Amygdala (tissue), 56 donors: ENCODE data around the gene CIC.

ENCODE experiments used
- DNase-seq, 56 donors: peaks; one replicate each; lab custom pipeline; 2025; lab: John Stamatoyannopoulos, UW

Gene CIC

DNA sequence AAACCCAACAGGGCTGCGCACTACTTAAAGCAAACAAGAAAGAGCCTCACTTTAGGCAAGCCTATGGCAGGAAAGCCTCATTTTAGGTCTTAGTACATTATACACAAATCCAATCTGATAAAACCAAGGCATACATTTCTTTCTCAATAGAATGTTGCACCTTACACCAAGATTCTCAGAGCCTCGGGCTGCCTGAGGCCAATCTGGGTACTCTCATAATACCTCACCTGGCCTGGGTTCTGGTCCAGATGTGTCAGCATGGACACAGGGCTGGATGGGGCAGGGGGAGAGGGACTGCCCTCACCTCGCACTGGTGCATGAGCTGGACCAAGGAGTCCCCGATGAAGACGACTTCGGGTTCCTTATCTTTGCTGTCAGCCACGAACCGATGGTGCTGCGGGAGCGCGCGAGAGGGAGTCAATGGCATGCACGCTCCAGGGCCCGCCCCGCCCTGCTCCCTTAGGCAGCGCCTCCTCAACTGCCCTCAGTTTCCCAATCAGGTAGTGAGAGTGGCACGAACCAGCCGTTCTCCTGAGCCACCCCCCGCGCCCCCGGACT, 32.7 kb downstream of the CIC start, which contains the start of gene PRR19:
Gene PRR19, plus strand, starts transcription at position 487 of the 558 bp plus-strand sequence. CDS start 7,453 bp downstream, outside the sequence.
- DNase-seq = peak in 1 of 56 donors; percentile 50

DNA sequence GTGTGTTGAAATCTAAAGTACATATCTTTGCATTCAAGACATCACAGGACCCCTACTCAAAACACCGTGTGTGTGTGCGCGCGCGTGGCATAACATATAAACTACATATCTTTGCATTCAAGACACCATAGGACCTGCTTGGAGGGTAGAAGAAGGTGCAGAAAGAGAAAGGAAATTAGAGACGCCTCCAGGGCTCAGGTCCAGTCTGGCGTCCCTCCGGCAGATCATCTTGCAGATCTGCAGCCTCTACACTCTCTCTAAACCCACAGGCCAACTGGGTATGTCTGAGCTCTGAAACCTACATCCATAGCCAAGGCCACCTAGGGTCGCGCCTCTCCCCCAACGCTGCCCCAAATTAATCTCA, 34.0 kb downstream of the CIC start:
- DNase-seq = no peak

DNA sequence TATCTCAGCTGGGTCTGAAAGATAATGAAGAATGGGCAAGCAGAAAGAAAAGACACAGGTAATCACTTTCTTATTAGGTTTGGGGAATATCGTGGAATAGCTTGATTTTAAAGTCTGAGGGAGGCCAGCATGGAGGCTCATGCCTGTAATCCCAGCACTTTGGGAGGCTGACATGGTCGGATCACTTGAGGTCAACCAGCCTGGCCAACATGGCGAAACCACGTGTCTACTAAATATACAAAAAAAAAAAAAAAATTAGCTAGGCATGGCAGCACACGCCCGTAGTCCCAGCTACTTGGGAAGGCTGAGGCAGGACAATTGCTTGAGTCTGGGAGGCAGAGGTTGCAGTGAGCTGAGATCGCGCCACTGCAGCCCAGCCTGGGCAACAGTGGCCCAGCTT, 34.8 kb downstream of the CIC start:
- no peak for DNase-seq

DNA sequence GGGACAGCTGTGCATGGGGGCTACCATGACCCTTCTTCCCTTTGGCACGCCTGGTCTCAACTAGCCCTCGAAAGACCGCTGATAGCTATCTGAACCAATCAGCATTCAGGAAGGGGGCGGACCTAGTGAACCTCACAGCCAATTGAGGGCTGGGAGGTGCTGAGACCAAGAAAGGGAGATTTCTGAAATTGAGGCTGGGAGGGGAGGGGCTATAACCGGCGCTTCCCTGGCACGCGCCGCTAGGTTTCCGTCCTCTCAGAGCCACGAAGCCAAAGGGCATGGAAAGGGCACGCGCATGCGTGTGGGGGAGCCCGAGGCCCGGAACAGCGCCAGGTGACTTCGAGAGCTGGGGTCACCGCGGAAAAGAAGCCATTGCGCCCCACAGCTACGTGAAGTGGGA, 37.6 kb downstream of the CIC start:
- no peak for DNase-seq

DNA sequence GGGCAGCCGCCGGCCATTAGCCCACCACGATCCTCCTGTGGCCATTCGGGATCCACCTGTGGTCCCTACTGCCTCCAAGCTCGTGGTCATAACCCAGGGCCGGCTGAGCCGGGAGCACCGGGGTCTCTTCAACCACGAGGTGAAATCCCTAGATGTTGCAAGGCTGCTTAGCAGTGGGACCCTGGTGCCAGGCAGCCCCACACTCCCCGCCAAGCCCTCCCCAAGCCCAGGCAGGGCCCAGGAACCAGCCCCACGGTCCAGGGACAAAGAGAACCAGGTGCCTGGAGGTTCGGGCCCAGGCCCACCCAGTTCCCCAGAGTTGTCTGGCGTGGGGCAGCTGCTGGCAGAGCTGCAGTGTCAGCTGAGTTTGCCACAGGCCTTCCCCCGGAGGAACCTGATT, 40.6 kb downstream of the CIC start:
- DNase-seq = no peak

DNA sequence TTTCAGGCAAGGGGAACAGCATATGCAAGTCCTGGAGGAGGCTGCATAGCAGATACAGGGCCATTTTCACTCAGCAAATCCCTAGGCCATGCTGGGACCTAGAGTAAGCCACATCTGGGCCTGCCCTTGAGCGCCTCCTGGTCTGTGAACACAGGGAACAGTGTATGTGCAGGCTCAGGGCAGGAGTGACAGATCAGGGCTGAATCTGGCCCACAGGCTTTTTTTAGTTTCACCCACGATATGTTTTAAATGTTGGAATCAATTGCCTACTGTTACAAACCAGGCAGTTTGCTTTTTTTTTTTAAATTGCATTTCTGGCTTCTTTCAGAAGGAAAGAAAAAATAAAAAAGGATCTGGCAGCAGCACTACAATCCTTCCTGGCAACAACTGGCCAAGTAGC, 42.6 kb downstream of the CIC start:
- no peak for DNase-seq

DNA sequence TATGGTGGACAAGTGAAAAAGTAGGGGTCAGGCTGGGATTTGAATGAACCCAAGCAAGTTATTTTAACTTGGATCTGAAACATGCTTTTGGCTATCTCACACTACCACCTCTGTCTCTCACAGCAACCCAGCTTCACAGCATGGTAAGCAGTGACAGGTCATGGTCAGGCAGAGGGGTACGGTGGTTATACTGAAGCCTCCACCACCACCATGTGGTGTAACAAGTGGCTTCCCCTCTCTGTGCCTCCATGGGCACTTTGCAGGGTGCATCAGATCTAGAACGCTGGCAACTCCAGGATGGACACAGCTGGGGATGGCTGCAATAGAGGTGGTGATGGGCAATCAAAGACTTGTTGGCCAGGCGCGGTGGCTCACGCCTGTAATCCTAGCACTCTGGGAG, 43.3 kb downstream of the CIC start:
- no peak for DNase-seq

DNA sequence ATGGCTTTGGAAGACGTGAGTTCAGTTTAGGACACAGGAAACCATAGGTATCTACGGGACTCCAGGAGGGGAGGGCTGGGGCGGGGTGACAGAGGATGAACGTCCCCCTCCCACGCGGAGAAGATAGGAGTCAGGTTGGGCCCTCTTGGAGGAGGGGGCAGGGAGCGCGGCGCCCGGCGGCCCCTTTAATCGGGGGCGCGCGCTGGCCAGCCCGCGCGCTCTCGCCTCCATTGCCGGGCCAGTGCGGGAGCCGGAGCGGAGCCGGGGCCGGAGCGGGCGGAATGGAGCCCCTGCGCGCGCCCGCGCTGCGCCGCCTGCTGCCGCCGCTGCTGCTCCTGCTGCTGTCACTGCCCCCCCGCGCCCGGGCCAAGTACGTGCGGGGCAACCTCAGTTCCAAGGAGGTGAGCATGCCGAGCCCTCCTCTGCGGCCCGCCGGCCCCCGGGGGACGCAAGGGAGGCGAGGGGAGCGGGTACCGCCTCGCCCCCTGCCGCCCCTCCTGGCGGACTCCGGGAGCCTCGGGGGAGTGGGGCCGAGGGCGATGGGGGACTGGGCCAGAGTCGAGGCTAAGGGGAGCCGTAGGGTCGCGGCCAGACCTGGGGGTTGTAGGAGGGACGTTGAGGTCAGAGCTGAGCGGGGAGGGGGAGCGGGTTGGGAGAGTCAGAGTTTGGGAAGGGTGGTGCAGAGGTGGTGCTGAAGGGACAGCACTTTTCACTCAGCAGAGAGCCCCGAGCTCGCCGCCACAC, 44.2 kb downstream of the CIC start, which contains the start of gene TMEM145:
Gene TMEM145, plus strand, starts transcription at position 214 of the 744 bp plus-strand sequence. Its CDS starts 68 bp downstream, at position 282.
- DNase-seq = peak in 28 of 56 donors; percentile 13 to 71 (median 34)

DNA sequence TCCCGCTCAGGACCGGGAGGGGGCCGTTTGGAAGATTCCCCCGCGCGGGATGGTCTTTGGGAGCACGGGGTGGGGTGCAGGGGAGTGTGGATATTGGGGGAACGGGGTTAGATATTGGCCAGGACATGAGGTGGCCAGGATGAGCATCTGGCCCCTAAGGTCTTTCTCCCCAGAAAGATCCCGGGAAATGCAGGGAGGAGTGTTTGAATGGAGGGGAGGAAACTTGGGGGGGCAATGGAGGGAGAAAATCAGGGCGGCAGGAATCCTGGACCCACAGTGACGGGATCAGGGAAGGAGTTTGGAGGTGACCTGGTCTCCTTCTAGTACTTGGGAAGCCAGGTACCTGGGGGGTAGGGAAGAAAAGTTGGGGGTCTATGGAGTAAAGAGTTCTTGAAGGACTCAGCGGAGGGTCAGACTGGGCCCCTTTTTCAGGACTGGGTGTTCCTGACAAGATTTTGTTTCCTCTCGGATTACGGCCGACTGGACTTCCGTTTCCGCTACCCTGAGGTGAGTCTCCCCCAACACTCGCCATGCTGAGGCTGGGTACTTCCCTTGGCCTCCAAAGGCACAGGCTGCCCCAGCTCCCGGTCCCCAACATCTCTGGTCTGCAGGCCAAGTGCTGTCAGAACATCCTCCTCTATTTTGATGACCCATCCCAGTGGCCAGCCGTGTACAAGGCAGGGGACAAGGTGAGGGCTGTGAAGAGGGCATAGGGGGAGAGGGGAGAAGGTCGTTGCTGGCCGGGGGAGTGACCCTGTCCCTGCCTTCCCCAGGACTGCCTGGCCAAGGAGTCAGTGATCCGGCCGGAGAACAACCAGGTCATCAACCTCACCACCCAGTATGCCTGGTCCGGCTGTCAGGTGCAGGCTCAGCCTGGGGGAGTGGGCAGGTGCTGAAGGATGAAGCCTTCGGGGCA, 45.0 kb downstream of the CIC start:
- no peak for DNase-seq

DNA sequence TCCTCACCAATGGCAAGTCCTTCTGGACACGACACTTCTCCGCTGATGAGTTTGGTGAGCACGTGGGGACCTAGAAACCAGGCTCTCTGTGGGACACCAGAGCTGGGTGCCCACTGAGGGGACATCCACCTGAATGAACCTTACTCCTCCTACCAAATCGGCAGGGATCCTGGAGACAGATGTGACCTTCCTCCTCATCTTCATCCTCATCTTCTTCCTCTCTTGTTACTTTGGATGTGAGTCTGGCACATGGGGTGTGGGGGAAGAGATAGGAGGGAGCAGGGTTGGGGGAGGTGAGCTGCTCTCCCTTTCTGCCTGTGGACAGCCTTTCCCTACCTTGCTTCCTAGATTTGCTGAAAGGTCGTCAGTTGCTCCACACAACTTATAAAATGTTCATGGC, 46.0 kb downstream of the CIC start:
- no peak for DNase-seq

DNA sequence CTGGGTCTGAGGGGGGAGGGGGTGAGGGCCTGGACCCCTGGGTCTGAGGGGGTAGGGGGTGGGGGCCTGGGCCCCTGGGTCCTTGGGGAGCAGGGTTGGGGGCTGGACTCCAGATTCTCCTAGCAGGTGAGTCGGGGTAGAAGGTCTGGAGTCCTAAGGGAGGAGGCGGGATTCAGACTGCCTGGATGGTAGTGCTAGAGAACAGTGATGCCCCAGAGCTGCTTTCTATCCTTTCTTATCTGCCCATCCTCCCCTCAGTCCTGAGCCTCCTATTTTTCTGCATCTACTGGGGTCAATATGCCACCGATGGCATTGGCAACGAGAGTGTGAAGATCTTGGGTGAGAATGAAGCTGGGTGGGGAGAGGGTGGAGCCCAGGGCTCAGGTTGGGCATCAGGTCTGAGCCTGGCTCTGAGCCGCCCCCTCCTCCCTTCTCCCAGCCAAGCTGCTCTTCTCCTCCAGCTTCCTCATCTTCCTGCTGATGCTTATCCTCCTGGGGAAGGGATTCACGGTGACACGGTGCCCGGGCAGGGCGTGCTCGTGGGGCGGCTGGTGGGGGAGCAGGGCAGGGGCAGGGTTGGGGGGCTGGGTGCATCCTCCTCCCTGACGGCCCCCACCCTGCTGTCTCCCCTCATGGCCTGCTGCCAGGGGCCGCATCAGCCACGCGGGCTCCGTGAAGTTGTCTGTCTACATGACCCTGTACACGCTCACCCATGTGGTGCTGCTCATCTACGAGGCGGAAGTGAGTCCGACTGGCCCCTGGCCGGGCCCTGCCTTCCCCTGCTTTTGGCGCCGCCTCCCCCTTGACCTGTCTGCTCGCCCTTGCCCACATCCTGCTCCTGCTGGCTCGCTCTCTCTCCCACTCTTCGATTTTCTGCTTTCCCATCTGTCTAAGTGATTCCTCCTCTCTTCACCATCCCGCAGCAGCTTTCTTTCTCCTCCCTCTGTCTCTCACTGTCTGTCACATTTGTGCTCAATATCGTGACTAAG, 47.5 kb downstream of the CIC start:
- peak in 6 of 56 donors; percentile 7 to 18 (median 16) for DNase-seq

DNA sequence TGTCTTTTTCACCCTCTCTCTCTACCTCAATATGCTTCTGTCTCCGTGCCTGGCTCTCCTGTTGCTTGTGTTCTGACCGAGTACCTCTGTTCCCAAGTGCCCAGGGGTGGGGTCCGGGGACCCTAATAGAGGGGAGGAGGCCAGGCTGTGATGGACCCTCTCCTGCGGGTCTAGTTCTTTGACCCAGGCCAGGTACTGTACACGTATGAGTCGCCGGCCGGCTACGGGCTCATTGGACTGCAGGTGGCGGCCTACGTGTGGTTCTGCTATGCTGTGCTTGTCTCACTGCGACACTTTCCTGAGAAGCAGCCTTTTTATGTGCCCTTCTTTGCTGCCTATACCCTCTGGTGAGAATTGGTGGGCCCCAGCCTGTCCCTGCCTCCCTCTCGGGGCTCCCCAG, 48.5 kb downstream of the CIC start:
- DNase-seq = no peak

DNA sequence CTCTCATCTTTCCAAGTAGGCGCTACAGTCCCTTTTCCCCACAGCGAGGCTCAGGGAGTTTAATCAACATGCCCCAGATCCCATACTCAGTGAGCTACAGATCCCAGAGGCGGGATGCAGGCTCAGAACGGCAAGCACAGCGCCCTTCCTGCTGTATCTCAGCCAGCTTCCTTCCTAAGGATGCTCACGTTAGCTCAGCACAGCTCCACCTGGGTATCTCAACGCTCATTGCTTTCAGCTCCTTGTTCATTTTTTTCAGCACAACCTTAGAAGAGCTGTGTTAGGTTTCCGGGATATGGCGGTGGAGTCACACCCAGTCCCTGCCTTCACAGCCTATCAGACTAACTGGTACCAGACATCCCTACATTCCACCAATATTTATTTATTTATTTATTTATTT, 53.3 kb downstream of the CIC start:
- no peak for DNase-seq

DNA sequence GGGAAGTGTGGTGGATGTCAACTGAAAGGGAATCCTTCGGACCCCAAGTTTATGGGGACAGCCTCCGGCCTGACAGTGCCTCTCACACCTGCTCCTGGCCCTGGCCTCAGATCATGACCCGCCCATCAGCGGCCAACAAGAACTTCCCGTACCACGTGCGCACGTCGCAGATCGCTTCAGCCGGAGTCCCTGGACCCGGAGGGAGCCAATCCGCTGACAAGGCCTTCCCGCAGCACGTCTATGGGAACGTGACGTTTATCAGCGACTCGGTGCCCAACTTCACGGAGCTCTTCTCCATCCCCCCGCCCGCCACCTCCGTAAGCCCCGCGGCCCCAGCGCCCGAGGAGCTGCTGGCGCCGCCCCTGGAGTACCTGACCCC, 54.4 kb downstream of the CIC start:
- no peak for DNase-seq

DNA sequence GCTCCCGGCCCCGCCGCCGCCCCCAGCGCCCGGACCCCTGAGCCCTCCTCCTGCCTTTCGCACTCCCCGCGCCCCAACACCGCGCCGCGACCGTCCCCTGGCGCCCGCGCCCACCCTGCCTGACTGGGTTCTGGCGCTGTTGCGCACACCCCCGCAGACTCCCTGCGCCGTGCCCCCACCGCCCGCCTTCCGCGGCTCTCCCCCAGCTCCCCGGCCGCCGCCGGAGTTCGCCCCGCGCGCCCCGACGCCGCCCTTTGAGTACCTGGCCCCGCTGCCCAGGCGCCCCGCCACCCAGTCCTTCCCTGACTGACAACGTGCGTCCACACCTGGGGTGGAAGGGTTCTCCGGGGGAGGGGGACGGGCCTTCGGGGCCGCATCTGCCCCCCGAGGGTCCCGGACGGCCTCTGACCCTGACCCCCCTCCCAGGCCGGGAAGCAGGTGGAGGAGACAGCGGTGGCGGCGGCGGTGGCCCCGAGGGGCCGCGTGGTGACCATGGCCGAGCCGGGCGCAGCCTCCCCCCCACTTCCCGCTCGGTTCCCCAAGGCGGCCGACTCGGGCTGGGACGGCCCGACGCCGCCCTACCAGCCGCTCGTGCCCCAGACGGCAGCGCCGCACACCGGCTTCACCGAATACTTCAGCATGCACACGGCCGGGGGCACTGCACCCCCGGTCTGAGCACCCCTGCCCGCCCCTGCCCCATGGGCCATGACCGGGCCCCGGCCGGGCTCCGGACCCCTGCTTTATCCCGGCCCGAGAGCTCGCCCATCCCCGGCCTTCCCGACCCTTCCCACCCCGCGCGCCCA, 55.0 kb downstream of the CIC start:
- DNase-seq = peak in 1 of 56 donors; percentile 23

DNA sequence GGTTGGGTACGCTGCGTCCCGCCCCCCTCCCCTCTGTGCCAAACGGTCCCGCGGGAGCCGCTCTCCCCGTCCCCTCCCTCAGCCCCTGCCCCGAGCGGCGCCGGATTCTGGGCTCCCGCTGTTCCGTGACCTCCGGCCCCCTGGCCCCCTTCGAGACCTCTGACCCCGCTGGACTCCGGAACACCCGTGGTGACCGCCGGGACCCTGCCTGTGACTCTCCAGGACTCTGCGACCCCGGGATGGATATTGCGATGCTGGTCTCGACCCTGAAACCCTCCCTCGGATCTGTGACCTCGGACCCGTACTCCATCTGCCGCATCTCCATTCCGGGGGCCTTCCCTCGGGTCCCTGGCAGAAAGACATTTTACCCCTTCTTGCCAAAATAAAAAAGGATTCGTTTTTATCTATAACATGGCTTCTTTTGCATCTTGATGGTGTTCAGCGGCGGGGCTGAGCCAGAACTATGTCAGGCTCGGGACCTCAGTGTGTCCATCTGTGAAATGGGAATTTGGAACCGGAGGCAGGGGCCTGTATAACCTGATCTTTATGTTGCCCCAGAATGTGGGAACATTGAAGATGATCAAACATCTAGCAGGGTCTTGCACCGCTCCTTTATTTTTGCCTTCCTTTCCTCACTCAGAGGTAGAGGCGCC, 55.7 kb downstream of the CIC start:
- peak in 1 of 56 donors; percentile 45 for DNase-seq

DNA sequence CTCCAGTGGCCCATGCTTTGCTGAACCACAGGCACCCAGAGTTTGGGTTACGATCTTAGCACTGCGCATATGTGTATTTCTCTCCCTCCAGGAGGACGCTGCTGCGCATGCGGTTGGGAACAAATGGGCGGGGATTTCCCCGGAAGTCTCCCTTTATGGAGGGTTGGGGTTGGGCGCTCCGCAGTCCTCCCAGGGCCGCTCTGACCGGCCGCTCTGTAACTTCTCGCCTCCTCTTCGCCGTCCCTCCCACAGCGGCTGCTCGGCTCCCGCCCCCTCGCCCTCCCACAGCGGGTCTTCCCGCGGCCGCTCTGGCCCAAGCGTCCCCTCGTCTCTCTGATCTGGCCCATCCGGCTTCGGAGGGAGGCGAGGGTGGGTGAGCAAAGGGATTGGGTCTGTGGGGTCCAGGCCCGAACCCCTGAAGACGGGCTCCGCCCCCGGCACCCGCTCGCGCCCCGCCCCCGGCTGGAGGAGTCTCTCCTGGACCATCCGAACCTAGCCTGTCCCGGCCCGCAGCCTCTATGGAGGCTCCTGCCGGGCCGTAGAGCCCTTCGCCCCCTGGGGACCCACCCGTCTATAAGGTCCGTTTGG, 56.4 kb downstream of the CIC start, which contains the start of gene MEGF8:
Gene MEGF8, plus strand, starts transcription at position 328 of the 588 bp plus-strand sequence. CDS start 609 bp downstream, outside the sequence.
- peak; percentile 83 to 99 (median 96) for DNase-seq
